ENCODE results near the gene TMEM243.

GRCh38 chr7:87263537-87263936 lies 44.0 kb upstream of the TMEM243 start:
- TF ChIP-seq CTCF (IDR thresholded peaks at IDR 0.05) (no peak), EZH2 (IDR thresholded peaks at IDR 0.05; ENCODE audit: borderline replicate concordance, insufficient read depth, low read depth, low read length, poor library complexity, severe bottlenecking) (no peak)
